Keratinocyte (primary cell): ENCODE data around the gene SAMD4A.

Experiments
- EZH2 ChIP-seq: IDR thresholded peaks from one replicate; pipeline ENCODE4 v1.6.1; 2012; ENCODE audit warnings: inconsistent platforms, mild to moderate bottlenecking, low read length, moderate library complexity
- TF ChIP-seq, protein P1 (sequence below), 3 experiments: IDR thresholded peaks in 1 of 3; conservative IDR thresholded peaks in 1 of 3; optimal IDR thresholded peaks in 1 of 3; 2 replicates in 2 of 3; 3 replicates in 1 of 3; pipeline versions ENCODE3 to v1.5.1; 2011; ENCODE audit warnings: low read length in 3 of 3, mild to moderate bottlenecking in 3 of 3, moderate library complexity in 2 of 3, control low read depth in 1 of 3, inconsistent platforms in 1 of 3; ENCODE audit not compliant: insufficient read depth in 2 of 3; ENCODE audit errors: extremely low read depth in 1 of 3

DNA sequence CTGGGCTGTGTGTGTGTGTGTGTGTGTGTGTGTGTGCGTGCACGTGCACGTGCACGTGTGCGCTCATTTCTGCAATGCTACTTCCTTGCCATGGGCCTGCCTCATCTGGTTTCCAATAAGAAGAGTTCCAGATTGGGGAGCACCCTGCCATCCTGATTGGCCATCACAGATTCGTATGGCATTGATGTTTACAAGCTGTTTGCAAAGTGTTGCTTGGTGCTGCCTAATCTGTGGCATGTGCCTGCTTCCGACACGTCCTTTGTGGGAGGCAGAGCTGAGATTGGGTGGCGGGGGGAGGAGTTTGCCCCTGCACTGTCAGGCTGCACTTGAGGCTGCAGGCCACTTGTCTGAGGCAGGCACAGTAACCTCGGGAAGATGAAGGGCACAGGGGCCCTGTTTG is 39.2 kb downstream of the SAMD4A start:
- TF ChIP-seq, protein P1, sequence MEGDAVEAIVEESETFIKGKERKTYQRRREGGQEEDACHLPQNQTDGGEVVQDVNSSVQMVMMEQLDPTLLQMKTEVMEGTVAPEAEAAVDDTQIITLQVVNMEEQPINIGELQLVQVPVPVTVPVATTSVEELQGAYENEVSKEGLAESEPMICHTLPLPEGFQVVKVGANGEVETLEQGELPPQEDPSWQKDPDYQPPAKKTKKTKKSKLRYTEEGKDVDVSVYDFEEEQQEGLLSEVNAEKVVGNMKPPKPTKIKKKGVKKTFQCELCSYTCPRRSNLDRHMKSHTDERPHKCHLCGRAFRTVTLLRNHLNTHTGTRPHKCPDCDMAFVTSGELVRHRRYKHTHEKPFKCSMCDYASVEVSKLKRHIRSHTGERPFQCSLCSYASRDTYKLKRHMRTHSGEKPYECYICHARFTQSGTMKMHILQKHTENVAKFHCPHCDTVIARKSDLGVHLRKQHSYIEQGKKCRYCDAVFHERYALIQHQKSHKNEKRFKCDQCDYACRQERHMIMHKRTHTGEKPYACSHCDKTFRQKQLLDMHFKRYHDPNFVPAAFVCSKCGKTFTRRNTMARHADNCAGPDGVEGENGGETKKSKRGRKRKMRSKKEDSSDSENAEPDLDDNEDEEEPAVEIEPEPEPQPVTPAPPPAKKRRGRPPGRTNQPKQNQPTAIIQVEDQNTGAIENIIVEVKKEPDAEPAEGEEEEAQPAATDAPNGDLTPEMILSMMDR (optimal IDR thresholded peaks at IDR 0.05 in 1 of 3, IDR thresholded peaks at IDR 0.05 in 1 of 3, conservative IDR thresholded peaks at IDR 0.05 in 1 of 3; ENCODE audit: extremely low read depth in 1 of 3, insufficient read depth in 2 of 3, low read length in 3 of 3): no peak
- TF ChIP-seq EZH2: no peak
